HG03039 (cell line): Measurements from ENCODE around the gene SPINK13.
"Not testable (repeated sequence)": the region's sequence is repeated elsewhere in the genome, so short reads cannot be mapped to it uniquely, and the experiment has no call there.

Experiments
- ATAC-seq: cut with Tn5 transposase; IDR thresholded peaks from one replicate; pipeline ENCODE4 v1.9.1; 2021; ENCODE audit warnings: mild to moderate bottlenecking, moderate library complexity; ENCODE audit not compliant: unreplicated experiment

Gene SPINK13

DNA sequence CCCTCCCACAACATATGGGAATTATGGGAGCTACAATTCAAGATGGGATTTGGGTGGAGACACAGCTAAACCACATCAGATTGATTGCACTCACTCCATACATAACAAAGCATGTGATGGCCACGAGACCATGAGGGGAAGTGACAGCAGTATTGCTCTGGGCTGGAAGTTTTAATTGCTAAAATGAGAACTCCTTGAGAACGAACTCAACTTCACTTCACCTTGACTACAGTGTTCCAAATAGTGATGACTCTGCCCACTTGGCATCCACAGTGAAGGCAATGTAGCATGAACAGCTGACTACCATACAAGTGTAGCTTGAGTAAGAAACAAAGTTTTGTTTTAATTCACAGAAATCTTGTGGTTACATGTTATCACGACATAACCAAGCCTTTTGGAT, 42.9 kb downstream of the SPINK13 start:
- ATAC-seq: no peak

GRCh38 chr5:148312153-148312552, 43.6 kb downstream of the SPINK13 start, which contains the start of gene SPINK7:
Gene SPINK7 (plus strand): TSS chr5:148312423. CDS start chr5:148312484, 61 bp downstream.
- ATAC-seq: no peak

- no peak for ATAC-seq
These were observed 45.6 kb downstream of the SPINK13 start for GRCh38 chr5:148314187-148314586.

DNA sequence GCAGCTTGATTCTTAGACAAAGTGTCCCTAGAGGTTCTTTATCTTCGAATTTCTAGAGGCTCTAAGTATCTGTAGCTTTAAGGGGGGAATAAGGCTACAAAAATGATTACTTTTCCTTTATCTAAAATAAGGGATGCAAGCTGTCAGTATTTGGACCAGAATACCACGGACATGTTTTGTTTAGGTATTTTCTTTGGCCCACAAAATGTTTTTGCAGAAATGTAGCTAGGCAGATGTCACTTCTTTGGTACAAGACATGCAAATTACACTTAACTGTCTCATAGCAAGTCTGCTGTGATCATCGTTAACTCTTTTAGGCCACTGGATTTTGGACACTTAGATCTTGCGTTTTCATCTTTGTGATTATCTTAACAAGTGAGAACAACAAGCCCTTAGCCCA, 46.1 kb downstream of the SPINK13 start:
- no peak for ATAC-seq

DNA sequence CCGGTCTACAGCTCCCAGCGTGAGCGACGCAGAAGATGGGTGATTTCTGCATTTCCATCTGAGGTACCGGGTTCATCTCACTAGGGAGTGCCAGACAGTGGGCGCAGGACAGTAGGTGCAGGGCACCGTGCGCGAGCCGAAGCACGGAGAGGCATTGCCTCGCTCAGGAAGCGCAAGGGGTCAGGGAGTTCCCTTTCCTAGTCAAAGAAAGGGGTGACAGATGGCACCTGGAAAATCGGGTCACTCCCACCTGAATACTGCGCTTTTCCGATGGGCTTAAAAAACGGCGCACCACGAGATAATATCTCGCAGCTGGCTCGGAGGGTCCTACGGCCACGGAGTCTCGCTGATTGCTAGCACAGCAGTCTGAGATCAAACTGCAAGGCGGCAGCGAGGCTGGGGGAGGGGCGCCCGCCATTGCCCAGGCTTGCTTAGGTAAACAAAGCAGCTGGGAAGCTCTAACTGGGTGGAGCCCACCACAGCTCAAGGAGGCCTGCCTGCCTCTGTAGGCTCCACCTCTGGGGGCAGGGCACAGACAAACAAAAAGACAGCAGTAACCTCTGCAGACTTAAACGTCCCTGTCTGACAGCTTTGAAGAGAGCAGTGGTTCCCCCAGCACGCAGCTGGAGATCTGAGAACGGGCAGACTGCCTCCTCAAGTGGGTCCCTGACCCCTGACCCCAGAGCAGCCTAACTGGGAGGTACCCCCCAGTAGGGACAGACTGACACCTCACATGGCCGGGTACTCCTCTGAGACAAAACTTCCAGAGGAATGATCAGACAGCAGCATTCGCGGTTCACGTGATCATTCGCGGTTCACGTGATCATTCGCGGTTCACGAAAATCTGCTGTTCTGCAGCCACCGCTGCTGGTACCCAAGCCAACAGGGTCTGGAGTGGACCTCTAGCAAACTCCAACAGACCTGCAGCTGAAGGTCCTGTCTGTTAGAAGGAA, 51.7 kb downstream of the SPINK13 start:
- ATAC-seq: not testable (repeated sequence)

DNA sequence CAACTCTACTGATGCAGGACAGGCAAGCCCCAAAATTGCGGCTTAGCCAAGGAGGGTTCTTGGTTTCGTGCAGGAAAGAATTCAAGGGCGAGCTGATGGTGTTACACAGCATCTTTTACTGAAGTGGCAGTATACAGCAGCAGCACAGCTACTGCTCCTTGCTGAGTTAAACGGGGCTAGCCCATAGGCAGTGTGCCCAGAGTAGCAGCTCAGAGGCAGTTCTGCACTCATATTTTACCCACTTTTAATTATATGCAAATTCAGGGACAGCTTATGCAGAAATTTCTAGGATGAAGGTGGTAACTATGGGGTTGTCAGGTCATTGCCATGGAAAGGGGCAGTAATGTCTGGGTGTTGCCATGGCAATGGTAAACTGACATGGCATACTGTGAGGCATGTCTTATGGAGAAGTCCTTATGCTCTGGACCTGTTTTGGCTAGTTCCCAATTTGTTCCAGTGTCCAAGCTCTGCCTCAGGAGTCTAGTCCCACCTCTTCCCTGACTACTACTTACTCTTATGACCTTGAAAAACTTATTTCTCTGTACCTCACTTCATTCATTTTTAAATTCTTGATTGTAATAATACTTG, 64.8 kb downstream of the SPINK13 start:
- no peak for ATAC-seq

- ATAC-seq: no peak
These were observed 66.7 kb downstream of the SPINK13 start, which contains the start of gene SPINK9 for GRCh38 chr5:148335259-148335658. Gene SPINK9 (plus strand): TSS chr5:148335559. CDS start chr5:148335614, 55 bp downstream.
